T1000 (cell line): ENCODE measurements around the gene CELF2.
"Not testable (repeated sequence)": the region's sequence is repeated elsewhere in the genome, so short reads cannot be mapped to it uniquely, and the experiment has no call there.

Experiments
- DNase-seq: peaks from one replicate; lab custom pipeline; 2025; ENCODE audit warnings: mixed read lengths; lab: John Stamatoyannopoulos, UW

The CELF2 gene

GRCh38 chr10:11017570-11018431 lies at the start of gene CELF2:
TSS of gene CELF2 (plus strand) at chr10:11017872. CDS start at chr10:11018090, 218 bp downstream.
- peak; percentile 95 for DNase-seq

GRCh38 chr10:10968257-10968588 lies 49.4 kb upstream of the CELF2 start:
- DNase-seq = no peak

GRCh38 chr10:10973310-10973709 lies 44.4 kb upstream of the CELF2 start:
- no peak for DNase-seq

GRCh38 chr10:10975647-10976046 lies 42.0 kb upstream of the CELF2 start:
- DNase-seq = no peak

GRCh38 chr10:10976652-10977051 lies 41.0 kb upstream of the CELF2 start:
- DNase-seq = no peak

- no peak for DNase-seq
Measured at GRCh38 chr10:10977226-10977956, 40.3 kb upstream of the CELF2 start.

- no peak for DNase-seq
Measured at GRCh38 chr10:10977978-10978377, 39.7 kb upstream of the CELF2 start.

GRCh38 chr10:10985361-10985760 lies 32.3 kb upstream of the CELF2 start:
- no peak for DNase-seq

GRCh38 chr10:10986606-10987005 lies 31.1 kb upstream of the CELF2 start:
- no peak for DNase-seq

GRCh38 chr10:10987111-10987510 lies 30.6 kb upstream of the CELF2 start:
- no peak for DNase-seq

GRCh38 chr10:10989669-10990068 lies 28.0 kb upstream of the CELF2 start:
- DNase-seq = no peak

- DNase-seq = no peak
Measured at GRCh38 chr10:10991144-10991543, 26.5 kb upstream of the CELF2 start.

- DNase-seq = no peak
Measured at GRCh38 chr10:10992072-10992471, 25.6 kb upstream of the CELF2 start.

- no peak for DNase-seq
Measured at GRCh38 chr10:10992961-10993714, 24.5 kb upstream of the CELF2 start.

- no peak for DNase-seq
Measured at GRCh38 chr10:10993785-10994184, 23.9 kb upstream of the CELF2 start.

GRCh38 chr10:10994360-10994759 lies 23.3 kb upstream of the CELF2 start:
- DNase-seq = no peak

GRCh38 chr10:10995120-10995519 lies 22.6 kb upstream of the CELF2 start:
- no peak for DNase-seq

GRCh38 chr10:10996966-10997620 lies 20.6 kb upstream of the CELF2 start:
- DNase-seq = no peak

GRCh38 chr10:10999501-10999900 lies 18.2 kb upstream of the CELF2 start:
- not testable (repeated sequence) for DNase-seq

GRCh38 chr10:11002485-11002884 lies 15.2 kb upstream of the CELF2 start:
- no peak for DNase-seq

- no peak for DNase-seq
Measured at GRCh38 chr10:11002916-11003315, 14.8 kb upstream of the CELF2 start.

GRCh38 chr10:11003679-11004078 lies 14.0 kb upstream of the CELF2 start:
- no peak for DNase-seq
